Hematopoietic multipotent progenitor cell treated with erythropoietin and hydrocortisone succinate and interleukin-3 and kit ligand, for 15 days (in vitro differentiated cells): ENCODE measurements around the gene SYT14.
"Not testable (repeated sequence)": the region's sequence is repeated elsewhere in the genome, so short reads cannot be mapped to it uniquely, and the experiment has no call there.

Experiments used
- DNase-seq: peaks from one replicate; pipeline ENCODE4 v3.0.0-alpha.2; 2015; ENCODE audit warnings: low spot score

Gene SYT14

DNA sequence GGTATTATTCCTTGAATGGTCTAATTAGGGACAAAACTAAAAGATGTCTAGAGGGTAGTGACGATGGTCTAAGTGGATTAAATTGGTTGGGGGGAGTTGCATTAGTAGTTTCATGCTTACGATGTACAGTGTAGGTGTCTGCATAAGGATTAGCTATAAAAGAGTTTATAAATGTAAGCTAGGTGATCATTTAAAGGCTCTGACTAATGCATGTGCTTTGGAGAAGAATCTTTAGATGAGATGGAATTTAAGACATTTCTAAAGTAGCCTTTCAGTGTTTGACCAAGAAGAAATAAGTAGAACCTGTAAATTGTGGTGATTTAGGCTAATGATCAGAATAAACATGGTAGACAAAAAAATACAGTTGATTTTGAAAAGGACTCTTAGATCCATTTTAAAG, 7.4 kb downstream of the SYT14 start:
- no peak for DNase-seq

DNA sequence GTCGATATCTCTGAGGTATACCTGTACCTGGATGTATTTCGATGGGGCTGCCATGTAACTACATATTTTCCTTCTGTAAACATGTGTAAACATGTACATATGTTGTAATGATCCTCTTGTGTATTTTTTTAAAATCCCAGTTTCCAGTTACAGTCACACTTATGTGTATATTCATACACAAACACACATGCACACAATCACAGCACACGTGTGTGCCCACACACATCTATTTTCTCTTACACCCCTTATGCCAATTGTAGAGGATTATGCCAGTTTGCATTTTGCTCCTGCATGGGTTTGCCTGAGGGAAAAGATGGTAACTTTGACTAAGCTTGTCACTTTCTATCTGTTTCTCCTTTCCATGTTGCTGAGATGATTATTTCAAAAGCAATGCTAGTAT, 10.1 kb downstream of the SYT14 start:
- DNase-seq: no peak

DNA sequence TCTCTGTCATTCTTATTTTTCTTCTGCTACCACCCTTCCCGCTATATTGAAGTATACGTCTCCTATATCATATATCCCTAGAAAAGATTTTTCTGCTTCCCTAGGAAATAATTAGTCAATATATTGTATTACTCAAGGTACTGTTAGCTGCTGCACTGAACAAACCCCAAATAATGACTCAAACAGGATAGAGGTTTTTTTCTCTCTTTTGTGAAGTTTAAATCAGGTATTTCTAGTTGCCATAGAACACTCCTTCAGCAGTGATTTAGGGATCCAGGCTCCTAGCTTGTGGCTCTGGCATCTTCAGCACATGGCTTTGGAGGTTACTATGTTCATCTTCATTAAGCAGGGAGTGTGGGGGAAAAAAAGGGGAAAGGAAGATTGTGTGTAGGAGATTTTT, 18.1 kb downstream of the SYT14 start:
- DNase-seq: no peak

DNA sequence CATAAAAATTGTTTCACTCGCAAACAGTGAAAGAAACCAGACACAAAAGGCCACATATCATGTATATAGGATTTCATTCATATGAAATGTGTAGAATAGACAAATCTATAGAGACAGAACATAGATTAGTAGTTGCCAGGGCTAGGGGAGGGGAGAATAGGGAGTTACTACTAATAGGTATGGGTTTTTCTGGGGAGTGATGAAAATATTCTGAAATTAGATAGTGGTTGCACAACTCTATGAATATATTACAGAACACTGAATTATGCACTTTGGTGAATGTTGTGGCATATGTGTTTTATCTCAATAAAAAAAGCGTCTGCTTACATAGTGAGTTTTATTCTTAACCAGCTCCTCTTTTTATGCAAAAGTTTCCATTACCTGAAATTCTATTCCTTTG, 21.6 kb downstream of the SYT14 start:
- DNase-seq: no peak

DNA sequence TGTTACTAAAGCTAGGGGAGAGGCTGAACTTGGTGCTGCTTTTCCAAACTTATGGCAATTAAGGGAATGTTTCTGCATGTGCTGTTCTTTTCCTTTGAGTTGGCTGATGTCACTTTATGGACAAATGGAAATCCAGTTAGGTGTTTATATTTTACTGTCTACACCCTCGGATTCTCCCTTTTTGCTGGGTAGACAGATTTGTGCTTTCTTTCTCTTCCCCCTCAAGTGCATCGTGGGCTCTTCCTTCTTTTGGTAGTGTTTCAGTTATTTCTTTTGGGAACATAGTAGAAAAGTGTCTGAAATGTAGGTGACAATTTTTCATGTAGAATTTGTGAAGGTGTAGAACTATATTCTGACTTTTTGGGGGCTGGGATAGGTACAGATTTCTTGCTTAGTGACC, 22.9 kb downstream of the SYT14 start:
- no peak for DNase-seq

DNA sequence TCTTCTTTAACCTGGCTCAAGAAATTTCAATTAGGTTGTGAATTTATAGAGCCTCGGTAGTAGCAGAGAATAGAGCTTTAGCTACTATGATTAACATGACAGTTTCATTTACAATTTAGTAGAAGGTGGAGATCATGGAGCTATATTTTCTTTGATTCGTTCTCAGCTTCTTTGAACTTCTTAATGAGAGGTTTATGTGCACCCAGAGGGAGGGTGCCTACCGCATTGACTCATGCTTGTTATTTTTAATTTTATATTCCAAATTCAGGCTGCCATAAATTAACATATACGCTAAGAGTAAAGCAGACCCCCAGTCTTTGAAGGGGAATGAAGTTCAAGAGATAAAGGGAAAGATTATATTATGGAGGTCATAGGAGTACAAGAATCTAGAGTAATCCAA, 24.4 kb downstream of the SYT14 start:
- no peak for DNase-seq

DNA sequence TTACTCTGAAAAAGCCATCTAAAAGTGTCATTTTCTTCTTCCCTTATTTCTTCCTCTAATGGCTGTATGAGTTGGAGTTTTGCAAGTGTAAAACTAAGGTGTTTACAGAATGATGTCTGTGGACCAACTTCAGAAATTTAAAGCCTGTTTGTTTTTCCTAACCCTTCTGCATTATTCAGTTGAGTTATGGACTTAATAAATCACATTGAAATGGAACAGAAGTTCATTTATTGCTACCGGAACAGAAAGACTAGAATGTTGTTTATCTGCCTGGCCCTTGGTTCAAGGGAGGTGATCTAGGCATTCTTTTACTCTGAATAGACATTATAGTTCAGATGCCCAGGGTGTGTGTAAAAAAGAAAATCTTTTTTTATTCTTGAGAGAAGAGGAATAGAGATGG, 24.8 kb downstream of the SYT14 start:
- no peak for DNase-seq

DNA sequence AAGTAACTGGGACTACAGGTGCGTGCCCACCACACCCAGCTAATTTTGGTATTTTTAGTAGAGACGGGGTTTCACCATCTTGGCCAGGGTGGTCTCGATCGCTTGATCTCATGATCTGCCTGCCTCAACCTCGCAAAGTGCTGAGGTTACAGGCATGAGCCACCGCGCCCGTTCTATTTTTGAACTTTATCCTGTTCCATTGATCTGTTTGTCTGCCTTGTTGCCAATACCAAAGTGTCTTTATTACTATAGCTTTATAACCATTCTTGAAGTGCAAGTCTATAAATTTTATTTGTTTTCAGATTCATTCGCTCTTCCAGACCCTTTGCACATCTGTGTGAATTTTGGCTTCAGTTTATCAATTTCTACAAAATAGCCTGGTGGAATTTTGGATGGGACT, 28.0 kb downstream of the SYT14 start:
- DNase-seq: no peak

DNA sequence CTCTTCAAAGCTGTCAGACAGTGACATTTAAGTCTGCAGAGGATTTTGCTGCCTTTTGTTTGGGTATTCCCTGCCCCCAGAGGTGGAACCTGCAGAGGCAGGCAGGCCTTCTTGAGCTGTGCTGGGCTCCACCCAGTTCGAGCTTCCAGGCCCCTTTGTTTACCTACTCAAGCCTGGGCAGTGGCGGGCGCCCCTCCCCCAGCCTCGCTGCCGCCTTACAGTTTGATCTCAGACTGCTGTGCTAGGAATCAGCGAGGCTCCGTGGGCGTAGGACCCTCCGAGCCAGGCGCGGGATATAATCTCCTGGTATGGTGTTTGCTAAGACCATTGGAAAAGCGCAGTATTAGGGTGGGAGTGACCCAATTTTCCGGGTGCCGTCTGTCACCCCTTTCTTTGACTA, 40.7 kb downstream of the SYT14 start:
- not testable (repeated sequence) for DNase-seq

DNA sequence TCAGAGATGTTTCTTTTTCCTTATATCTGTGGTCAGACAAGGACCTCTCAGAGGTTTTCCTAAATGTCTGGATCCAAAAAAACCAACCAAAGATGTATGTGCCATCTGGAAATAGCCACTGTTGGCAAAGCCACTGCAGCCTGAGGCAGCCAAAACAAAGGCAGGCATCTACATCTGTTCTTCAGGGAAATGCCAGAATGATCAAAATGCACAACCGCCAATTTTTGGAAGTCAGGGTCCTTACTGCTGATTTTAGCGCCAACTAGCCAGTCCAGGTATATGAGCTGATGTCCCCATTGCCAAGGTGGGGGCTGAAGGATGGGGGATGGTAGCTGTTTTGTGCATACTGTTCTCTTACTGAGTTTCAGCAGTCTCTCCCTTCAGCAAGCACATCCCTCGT, 45.9 kb downstream of the SYT14 start:
- no peak for DNase-seq

DNA sequence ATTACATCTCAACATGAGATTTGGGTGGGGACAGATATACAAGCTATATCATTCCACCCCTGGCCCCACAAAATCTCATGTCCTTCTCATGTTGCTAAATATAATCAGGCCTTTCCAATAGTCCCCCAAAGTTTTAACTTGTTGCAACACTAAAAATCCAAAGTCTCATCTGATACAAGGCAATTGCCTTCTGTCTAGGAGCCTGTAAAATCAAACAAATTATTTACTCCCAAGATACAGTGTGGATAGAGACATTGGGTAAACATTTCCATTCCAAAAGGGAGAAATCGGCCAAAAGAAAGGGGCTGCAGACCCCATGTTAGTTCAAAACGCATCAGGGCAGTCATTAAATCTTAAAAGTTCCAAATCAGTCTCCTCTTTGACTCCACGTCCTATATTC, 47.0 kb downstream of the SYT14 start:
- DNase-seq: no peak

DNA sequence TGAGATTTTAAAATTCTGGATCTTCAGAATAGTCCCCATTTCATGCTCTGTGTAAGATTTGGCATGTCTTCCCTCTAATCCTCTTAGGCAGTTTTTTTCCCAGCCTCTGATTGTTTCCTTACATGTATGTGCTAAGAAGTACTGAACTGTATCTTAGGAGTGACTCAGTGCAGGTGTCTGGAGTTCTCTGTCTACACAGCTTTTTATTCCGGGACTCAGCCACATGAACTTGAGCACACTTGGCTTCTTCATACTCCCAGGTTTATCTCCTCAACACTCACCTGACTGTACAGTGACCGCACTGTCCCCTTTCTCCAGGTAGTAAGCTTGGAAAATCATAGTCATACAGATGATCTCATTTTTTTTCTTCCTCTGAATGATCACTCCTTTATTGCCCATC, 50.7 kb downstream of the SYT14 start:
- no peak for DNase-seq

DNA sequence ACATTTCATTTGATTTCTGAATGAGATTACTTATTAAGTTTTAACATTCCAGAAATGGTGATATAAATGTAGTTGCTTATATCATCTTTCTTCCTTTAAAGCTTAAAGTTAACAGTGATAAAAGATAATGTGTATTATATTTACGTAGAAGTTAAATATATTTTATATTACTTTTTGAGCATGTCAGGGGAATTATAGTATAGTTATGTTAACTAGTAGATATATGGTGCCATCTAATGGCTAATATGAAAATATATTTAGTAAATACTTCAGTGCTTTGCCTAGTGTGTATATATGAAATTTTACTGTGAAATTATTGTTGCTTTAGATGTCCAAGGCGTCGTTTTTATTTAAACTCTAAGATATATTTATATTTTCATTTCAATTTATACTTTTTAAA, 51.5 kb downstream of the SYT14 start:
- peak; percentile 6 for DNase-seq

DNA sequence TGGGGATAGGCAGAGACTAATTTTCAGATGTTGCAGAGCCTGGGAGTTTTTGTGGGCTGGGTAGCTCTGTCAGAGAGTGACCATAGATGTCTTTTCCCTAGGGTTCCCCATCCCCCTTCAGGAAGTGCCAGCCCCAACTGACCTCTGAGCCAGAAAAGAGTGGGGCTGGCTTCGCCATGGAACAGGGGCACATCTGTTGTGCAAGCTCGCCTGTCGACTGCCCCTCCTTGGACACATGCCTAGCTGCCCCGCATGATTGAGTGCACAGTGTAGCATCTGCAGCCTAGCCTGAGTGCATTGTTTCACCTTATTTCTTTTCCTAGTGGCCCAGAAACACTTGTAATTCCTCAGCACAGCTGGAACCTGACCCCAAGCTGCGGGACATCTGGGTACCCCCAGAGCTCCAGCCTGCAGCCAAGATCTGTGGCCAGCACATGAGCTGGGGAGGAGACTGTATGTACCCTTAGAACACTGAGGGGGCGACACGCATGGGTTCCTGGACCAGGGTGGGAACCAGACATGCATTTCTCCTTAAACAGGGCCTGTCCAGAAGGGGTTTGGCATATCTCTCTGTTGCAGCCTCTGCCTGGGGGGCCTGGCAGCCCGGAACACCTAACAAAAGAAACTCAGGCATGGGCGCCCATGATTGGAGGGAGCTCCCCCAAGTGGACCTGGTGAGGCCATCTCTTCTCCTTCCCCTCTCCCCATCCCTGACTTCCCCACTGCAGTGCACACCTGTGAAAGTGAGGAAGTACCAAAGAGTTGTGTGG, 55.2 kb downstream of the SYT14 start:
- DNase-seq: no peak

DNA sequence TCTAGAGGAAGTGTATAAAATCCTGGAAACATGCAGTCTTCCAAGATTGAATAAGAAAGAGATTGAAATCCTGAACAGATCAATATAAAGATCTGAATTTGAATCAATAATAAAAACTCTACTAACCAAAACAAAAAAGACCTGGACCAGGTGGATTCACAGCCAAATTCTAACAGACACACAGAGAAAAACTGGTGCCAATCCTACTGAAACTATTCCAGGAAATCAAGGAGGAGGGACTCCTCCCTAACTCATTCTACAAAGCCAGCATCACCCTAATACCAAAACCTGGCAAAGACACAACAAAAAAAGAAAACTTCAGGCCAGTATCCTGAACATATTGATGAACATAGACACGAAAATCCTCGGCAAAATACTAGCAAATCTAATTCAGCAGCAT, 58.3 kb downstream of the SYT14 start:
- no peak for DNase-seq

DNA sequence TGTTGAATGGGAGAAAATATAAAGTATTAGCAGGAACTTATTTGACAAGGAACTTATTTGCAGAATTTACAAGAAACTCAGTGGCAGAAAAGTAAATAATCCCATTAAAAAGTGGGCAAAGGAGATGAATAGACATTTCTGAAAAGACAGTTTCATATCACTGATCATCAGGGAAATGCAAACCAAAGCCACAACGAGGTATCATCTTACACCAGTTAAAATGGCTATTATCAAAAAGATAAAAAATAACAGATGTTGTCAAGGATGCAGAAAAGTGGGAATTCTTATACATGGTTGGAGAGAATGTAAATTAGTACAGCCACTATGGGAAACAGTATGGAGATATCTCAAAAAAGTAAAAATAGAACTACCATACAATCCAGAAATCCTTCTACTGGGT, 61.0 kb downstream of the SYT14 start:
- DNase-seq: no peak

DNA sequence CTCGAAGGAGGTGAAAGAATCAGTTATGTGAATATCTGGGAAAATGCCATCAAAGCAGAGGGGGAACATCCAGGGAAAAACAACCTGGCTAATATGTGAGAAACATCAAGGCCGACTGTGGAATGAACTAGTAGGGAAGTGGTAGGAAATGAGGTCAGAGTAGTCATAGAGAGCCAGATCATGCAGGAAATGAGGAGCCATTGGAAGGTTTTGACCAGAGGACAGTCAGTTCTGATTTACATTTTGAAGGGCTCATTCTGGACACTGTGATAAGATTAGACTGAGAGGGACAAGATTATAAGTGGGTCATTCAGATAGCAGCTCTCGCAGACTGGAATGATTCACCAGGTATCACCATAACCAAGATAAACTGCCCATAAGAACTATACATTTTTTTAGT, 63.7 kb downstream of the SYT14 start:
- no peak for DNase-seq

DNA sequence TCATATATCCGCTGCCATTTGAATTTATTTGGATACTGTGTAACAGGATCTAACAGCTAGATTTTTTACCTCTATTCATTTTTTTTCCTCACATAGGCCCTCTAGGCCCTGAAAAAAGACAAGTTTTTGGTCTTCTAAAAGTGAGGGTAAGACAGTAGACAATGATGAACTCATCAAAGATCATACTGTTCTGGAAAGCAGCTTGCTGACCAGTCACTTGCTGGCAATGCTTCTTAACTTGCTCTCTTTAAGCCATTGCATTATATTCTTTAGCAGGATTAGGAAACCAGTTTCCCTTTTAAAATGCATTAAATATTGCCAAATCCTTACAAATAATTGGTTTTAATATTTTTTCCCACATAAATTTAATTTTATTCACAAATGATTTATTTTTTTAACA, 65.5 kb downstream of the SYT14 start:
- no peak for DNase-seq

DNA sequence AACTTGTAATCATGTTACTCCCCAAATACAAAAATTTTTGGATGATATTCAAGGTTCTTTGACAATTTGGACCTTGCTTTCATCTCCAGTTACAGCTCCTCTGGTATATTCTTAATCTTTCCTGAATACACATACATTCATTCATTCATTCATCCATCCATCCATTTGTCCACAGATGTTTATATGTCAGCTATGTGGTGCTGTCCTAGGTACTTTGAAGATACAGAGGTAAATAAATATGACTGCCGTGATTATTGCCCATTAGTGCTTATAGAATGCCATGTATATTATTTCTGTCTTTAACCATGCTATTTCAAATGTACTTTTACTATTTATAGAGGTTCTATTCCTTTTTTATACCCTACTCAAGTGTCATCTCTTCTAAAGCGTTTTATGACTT, 72.1 kb downstream of the SYT14 start:
- DNase-seq: no peak

DNA sequence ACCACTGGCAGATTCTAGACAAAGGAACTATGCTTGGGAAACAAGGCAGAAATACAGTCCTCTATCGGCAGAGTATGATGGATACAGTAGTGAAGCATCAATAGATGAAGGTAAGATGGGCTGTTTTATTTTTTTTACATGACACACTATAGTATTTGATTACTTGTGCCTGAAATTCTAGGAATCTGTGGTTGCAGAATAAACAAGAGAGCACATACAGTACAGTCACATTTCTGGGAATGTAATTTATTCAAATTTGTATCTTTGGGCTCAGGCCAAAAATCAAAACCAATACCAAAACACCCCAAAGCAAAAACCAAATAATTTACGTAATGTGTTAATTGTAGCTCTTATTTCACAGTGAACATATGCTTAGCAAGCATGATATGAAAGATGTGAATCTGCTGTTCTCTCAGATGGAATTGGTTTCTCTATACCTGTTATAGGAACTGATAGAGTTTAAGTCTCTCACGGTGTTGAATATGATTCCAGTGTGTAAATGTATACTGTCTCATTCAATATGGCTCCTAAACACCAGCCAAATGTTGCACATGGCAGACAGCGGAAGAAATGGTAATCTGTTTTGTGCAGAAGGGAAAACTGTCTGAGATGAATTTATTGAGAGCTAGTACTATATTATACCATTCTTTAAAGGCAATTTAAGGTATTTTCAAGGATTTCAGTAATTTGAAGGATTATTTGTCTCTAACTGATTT, 83.3 kb downstream of the SYT14 start:
- no peak for DNase-seq

DNA sequence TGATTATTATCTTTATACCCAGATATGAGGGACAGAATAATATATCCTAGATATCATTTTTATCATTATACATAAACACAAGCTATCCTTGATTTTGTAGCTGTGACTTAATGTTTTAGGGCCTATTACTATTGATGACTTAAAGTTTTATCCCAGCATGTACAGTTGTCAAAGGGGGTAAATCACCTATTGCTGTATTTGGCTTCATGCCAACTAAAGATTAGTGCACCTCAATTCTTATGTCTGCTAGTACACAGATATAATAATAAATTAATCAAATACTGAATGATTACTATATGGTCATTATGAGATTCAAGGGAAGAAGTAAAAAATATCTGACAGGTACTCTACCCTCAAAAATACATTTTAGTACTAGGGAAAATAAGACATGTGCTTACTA, 84.0 kb downstream of the SYT14 start:
- no peak for DNase-seq

DNA sequence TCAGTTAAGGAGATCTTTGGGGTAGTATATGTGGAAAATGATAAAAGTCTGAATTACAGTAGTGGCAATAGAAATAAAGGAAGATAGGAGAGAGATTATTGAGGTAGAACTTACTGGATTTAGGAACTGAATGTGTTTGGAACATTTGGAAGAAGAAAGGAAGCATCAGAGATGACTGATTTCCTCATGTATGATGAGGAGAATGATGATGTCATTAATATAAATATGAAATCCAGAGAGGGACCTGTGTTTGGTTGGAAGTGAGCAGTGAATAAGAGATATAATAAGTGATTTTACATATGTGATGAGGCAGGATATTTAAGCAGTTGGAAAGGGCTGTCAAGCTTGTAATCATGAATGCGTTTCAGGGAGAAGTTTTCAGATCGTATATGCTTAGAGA, 86.3 kb downstream of the SYT14 start:
- no peak for DNase-seq

DNA sequence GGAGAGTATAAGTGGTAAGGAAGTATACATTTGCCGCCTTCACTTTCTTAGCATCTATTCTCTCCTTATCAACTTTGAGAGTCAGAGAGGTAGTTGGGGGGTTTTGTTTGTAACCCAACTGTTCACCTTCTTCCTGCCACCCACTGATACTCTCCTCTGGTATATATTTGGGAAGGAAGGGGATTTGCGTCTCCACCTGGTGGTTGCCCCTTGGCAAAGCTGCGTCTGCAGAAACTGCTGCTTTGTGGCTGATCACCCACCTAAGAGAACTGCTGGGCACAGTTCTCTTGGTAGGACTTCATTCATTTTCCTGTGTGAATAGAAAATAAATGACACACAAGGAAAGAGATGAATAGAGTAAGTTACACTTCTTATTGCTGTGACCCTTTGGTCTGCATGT, 87.0 kb downstream of the SYT14 start:
- DNase-seq: no peak

DNA sequence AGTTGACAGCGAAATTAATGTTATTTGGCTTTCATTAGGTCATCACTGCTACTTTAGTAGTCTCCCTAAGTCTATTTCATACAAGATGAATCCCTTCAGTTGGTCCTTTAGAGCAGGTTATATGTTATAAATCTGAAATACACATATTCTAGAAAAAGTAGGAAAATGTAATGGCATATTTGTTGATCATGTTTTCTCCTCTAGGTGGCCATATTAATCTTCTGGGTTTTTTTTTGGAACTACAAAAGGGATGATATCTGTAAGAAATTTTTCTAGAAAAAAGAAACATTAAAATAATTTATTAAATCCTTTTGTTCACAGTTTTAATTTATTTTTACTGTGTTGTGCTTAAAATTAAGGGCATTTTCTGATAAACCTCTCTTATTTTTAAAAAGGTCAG, 87.9 kb downstream of the SYT14 start:
- no peak for DNase-seq
